ENCODE data around the gene NCCRP1. TPM values are rescaled to one million over a fixed set of nuclear protein-coding genes. Genes with fewer than 3 reads are reported as not detected.

Gene NCCRP1
- total RNA-seq, 1 donor from 2014 or later: 6.0 TPM

GRCh38 chr19:39156326-39157230, 40.2 kb upstream of the NCCRP1 start:
- no peak for TF ChIP-seq CTCF (IDR thresholded peaks at IDR 0.05; ENCODE audit: insufficient read depth, low read length, poor library complexity, severe bottlenecking)
- no peak for DNase-seq (ENCODE audit: low read depth)
- Histone ChIP-seq H3K4me3 (ENCODE audit: low read depth, low read length) (no peak overlapping the region), H3K36me3 (ENCODE audit: control insufficient read depth, insufficient read depth, low read length) (no peaks in the 10 kb centered on the region), H3K27me3 (ENCODE audit: control insufficient read depth, insufficient read depth, low read length) (no peaks in the 10 kb centered on the region)

DNA sequence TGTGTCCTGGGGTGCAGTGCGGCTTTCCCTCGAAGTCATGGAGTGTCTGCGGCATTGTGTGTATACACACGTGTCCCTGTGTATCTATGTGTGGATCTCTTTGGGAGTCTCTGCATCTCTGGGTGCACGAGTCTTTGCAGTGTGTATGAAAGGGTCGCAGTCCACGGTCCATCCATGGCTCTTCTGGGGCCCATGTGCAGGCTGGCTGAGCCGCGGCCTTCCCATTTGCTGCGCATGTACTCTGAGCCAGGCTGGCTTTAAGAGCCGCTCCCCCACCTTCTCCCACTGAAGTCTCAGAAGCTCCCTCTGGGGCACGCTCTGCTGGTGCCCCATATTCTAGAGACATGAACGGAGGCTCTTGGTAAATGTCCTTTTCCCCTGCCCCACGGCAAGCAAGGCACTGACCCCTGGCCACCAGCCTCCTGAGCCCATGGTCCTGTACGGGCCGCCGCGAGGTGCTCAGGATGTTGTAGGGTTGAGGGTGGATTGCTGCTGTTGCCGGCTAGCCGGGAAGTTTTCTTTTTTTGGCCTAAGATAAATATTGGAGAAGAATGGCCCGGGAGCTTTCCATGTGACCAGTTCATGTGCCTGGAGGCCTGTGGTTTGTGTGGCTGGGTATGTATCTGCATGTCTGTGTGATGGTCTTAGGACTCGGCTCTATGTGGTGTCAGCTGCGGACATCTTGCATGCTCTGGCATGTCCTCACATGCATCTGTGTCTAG, 39.3 kb upstream of the NCCRP1 start:
- TF ChIP-seq CTCF (IDR thresholded peaks at IDR 0.05; ENCODE audit: insufficient read depth, low read length, poor library complexity, severe bottlenecking): no peak
- H3K27me3 ChIP-seq (ENCODE audit: control insufficient read depth, insufficient read depth, low read length): no peaks in the 10 kb centered on the region
- no peak for DNase-seq (ENCODE audit: low read depth)
- no peak overlapping the region for H3K4me3 ChIP-seq (ENCODE audit: low read depth, low read length)
- no peaks in the 10 kb centered on the region for H3K36me3 ChIP-seq (ENCODE audit: control insufficient read depth, insufficient read depth, low read length)

- no peak for DNase-seq (ENCODE audit: low read depth)
- no peak for TF ChIP-seq CTCF (IDR thresholded peaks at IDR 0.05; ENCODE audit: insufficient read depth, low read length, poor library complexity, severe bottlenecking)
These were observed 38.8 kb upstream of the NCCRP1 start for GRCh38 chr19:39157997-39158389.

DNA sequence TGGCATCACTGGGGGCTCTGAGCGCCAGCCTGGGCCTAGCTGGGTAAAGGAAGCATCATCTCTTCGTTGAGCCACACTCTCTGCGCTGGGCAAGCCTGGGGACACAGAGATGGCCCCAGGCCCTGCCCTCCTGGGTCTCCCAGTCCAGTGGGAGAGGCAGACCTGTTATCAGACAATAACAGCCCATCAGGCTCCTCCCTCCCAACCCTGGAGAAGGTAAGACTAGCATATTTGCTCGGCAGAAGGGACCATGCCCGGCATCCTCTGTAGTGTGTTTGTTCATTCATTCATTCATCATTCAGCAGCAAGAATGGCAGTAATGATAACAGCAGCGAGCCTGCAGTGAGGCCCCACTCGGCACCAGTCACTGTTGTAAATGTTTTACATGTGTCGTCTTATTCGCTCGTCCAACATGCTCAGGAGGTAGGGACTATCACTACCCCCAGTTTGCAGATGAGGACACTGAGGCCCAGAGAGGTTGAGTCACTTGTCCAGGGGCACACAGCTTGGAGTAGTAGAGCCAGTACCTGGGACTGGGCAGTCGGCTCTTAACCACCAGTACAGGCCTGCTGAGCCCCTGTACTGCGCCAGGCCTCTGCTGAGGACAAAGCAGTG, 38.0 kb upstream of the NCCRP1 start:
- no peaks in the 10 kb centered on the region for H3K36me3 ChIP-seq (ENCODE audit: control insufficient read depth, insufficient read depth, low read length)

More at GRCh38 chr19:39157997-39158389, 38.8 kb upstream of the NCCRP1 start:
- Histone ChIP-seq H3K4me3 (ENCODE audit: low read depth, low read length) (no peak overlapping the region), H3K27me3 (ENCODE audit: control insufficient read depth, insufficient read depth, low read length) (no peaks in the 10 kb centered on the region), H3K36me3 (ENCODE audit: control insufficient read depth, insufficient read depth, low read length) (no peaks in the 10 kb centered on the region)

DNA sequence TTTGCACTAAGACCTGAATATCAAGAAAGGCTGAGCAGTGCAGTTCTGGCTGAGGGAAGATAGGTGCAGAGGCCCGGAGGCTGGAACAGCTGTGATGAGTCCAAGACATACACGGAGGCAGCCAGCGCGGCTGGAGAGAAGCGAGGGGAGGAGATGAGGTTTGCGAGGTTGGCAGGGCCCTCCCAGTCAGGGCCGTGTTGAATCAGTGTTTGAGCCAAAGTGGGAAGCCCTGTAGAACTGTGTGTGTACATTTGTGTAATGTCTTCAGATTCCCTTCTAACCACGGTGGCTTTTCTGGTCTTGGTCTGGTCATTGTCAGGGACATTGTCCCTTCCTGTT, 36.3 kb upstream of the NCCRP1 start:
- no peak for DNase-seq (ENCODE audit: low read depth)
- H3K27me3 ChIP-seq (ENCODE audit: control insufficient read depth, insufficient read depth, low read length): no peaks in the 10 kb centered on the region
- no peak for TF ChIP-seq CTCF (IDR thresholded peaks at IDR 0.05; ENCODE audit: insufficient read depth, low read length, poor library complexity, severe bottlenecking)
- no peaks in the 10 kb centered on the region for H3K36me3 ChIP-seq (ENCODE audit: control insufficient read depth, insufficient read depth, low read length)
- H3K4me3 ChIP-seq (ENCODE audit: low read depth, low read length): no peak overlapping the region

More for the DNA sequence above, 38.0 kb upstream of the NCCRP1 start:
- TF ChIP-seq CTCF (IDR thresholded peaks at IDR 0.05; ENCODE audit: insufficient read depth, low read length, poor library complexity, severe bottlenecking): no peak
- H3K27me3 ChIP-seq (ENCODE audit: control insufficient read depth, insufficient read depth, low read length): no peaks in the 10 kb centered on the region
- no peak for DNase-seq (ENCODE audit: low read depth)
- H3K4me3 ChIP-seq (ENCODE audit: low read depth, low read length): no peak overlapping the region

Data from kidney epithelial cell (primary cell).